HUDEP-2 (cell line): ENCODE measurements around the gene WNT2.
"Not testable (repeated sequence)": the region's sequence is repeated elsewhere in the genome, so short reads cannot be mapped to it uniquely, and the experiment has no call there.

Experiments used
- DNase-seq, 76 experiments: peaks; one replicate each; lab custom pipeline; 2025; ENCODE audit not compliant: unreplicated experiment in 76 of 76; lab: John Stamatoyannopoulos, UW

The WNT2 gene

GRCh38 chr7:117270371-117270770, 52.5 kb downstream of the WNT2 start:
- DNase-seq: no peak

GRCh38 chr7:117269886-117270285, 53.0 kb downstream of the WNT2 start:
- no peak for DNase-seq

GRCh38 chr7:117269417-117269816, 53.4 kb downstream of the WNT2 start:
- DNase-seq: no peak

GRCh38 chr7:117264716-117265115, 58.1 kb downstream of the WNT2 start:
- DNase-seq: no peak

- DNase-seq: no peak
Observed at GRCh38 chr7:117262546-117262945, 60.3 kb downstream of the WNT2 start.

- no peak for DNase-seq
Observed at GRCh38 chr7:117259615-117260014, 63.2 kb downstream of the WNT2 start.

- no peak for DNase-seq
Observed at GRCh38 chr7:117251687-117252086, 71.2 kb downstream of the WNT2 start.

GRCh38 chr7:117250801-117251200, 72.1 kb downstream of the WNT2 start:
- no peak for DNase-seq

GRCh38 chr7:117250245-117250644, 72.6 kb downstream of the WNT2 start:
- no peak for DNase-seq

- DNase-seq: no peak
Observed at GRCh38 chr7:117249696-117250095, 73.2 kb downstream of the WNT2 start.

GRCh38 chr7:117248829-117249228, 74.0 kb downstream of the WNT2 start:
- no peak for DNase-seq

GRCh38 chr7:117247809-117248208, 75.0 kb downstream of the WNT2 start:
- no peak for DNase-seq

GRCh38 chr7:117245703-117246102, 77.2 kb downstream of the WNT2 start:
- not testable (repeated sequence) for DNase-seq

- no peak for DNase-seq
Observed at GRCh38 chr7:117243390-117243789, 79.5 kb downstream of the WNT2 start.

- no peak for DNase-seq
Observed at GRCh38 chr7:117241088-117241487, 81.8 kb downstream of the WNT2 start.

- DNase-seq: no peak
Observed at GRCh38 chr7:117238937-117239336, 83.9 kb downstream of the WNT2 start.

GRCh38 chr7:117238472-117238871, 84.4 kb downstream of the WNT2 start:
- DNase-seq: no peak

GRCh38 chr7:117237646-117238045, 85.2 kb downstream of the WNT2 start:
- DNase-seq: no peak

- DNase-seq: no peak
Observed at GRCh38 chr7:117231047-117231359, 91.9 kb downstream of the WNT2 start.

GRCh38 chr7:117230276-117231046, 92.4 kb downstream of the WNT2 start:
- no peak for DNase-seq

GRCh38 chr7:117229350-117229749, 93.5 kb downstream of the WNT2 start:
- DNase-seq: no peak

GRCh38 chr7:117227091-117227490, 95.8 kb downstream of the WNT2 start:
- no peak for DNase-seq

GRCh38 chr7:117225536-117225935, 97.3 kb downstream of the WNT2 start:
- DNase-seq: no peak
